Measurements from ENCODE around the gene SGCB.

The SGCB gene

DNA sequence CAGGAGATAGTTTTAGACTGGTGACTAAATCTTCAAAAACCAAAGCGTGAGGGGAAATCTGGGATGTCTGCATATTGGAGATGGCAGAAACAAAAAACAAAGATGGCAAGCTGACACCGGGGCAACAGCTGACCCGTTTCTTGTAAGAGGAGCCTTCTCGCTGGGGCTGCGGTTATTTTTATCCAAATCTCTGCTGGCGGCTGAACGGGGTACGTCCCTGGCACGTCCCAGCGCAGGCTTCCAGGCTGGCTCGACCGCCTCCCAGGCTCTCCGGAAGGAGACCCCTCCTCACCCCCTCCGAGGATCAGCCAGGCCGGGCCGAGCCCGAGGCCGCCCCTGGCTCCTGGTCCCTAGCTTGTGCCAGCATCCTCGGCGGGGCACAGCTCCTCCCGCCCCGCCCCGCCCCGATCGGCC, 403 bp downstream of the SGCB start:
- ATAC-seq: peak; percentile 79
- TF ChIP-seq ZNF565 (CRISPR knock-in tag; conservative IDR thresholded peaks at IDR 0.05; ENCODE audit: low read depth) (no peak), ZNF8 (CRISPR knock-in tag; IDR thresholded peaks at IDR 0.05) (no peak), RARB (CRISPR knock-in tag; IDR thresholded peaks at IDR 0.05) (no peak), ISL1 (CRISPR knock-in tag; IDR thresholded peaks at IDR 0.05) (no peak), ZFP3 (CRISPR knock-in tag; IDR thresholded peaks at IDR 0.05) (no peak), ZNF70 (CRISPR knock-in tag; IDR thresholded peaks at IDR 0.05) (no peak), ESRRG (CRISPR knock-in tag; IDR thresholded peaks at IDR 0.05) (no peak), CSRNP3 (CRISPR knock-in tag; IDR thresholded peaks at IDR 0.05) (no peak), TOX (CRISPR knock-in tag; IDR thresholded peaks at IDR 0.05; ENCODE audit: borderline replicate concordance) (no peak)
- TF ChIP-seq, protein P1, sequence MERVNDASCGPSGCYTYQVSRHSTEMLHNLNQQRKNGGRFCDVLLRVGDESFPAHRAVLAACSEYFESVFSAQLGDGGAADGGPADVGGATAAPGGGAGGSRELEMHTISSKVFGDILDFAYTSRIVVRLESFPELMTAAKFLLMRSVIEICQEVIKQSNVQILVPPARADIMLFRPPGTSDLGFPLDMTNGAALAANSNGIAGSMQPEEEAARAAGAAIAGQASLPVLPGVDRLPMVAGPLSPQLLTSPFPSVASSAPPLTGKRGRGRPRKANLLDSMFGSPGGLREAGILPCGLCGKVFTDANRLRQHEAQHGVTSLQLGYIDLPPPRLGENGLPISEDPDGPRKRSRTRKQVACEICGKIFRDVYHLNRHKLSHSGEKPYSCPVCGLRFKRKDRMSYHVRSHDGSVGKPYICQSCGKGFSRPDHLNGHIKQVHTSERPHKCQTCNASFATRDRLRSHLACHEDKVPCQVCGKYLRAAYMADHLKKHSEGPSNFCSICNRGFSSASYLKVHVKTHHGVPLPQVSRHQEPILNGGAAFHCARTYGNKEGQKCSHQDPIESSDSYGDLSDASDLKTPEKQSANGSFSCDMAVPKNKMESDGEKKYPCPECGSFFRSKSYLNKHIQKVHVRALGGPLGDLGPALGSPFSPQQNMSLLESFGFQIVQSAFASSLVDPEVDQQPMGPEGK (CRISPR knock-in tag; IDR thresholded peaks at IDR 0.05; ENCODE audit: borderline replicate concordance): no peak
- TF ChIP-seq, protein P2, sequence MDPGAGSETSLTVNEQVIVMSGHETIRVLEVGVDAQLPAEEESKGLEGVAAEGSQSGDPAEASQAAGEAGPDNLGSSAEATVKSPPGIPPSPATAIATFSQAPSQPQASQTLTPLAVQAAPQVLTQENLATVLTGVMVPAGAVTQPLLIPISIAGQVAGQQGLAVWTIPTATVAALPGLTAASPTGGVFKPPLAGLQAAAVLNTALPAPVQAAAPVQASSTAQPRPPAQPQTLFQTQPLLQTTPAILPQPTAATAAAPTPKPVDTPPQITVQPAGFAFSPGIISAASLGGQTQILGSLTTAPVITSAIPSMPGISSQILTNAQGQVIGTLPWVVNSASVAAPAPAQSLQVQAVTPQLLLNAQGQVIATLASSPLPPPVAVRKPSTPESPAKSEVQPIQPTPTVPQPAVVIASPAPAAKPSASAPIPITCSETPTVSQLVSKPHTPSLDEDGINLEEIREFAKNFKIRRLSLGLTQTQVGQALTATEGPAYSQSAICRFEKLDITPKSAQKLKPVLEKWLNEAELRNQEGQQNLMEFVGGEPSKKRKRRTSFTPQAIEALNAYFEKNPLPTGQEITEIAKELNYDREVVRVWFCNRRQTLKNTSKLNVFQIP (CRISPR knock-in tag; IDR thresholded peaks at IDR 0.05; ENCODE audit: borderline replicate concordance, low read depth): no peak

- TF ChIP-seq ZNF8 (CRISPR knock-in tag; IDR thresholded peaks at IDR 0.05) (no peak), OSR1 (CRISPR knock-in tag; IDR thresholded peaks at IDR 0.05) (no peak), RARB (CRISPR knock-in tag; IDR thresholded peaks at IDR 0.05) (no peak)
- no peak for ATAC-seq
These were observed 1.1 kb downstream of the SGCB start for GRCh38 chr4:52036886-52037530.

- TF ChIP-seq, protein P2 (CRISPR knock-in tag; IDR thresholded peaks at IDR 0.05; ENCODE audit: borderline replicate concordance, low read depth): no peak
- TF ChIP-seq GLIS3 (CRISPR knock-in tag; IDR thresholded peaks at IDR 0.05) (no peak), CSDC2 (CRISPR knock-in tag; IDR thresholded peaks at IDR 0.05) (no peak), ARNTL (CRISPR knock-in tag; IDR thresholded peaks at IDR 0.05; ENCODE audit: borderline replicate concordance, low read depth) (no peak), CSRNP3 (CRISPR knock-in tag; IDR thresholded peaks at IDR 0.05) (no peak), TOX (CRISPR knock-in tag; IDR thresholded peaks at IDR 0.05; ENCODE audit: borderline replicate concordance) (no peak), TCF4 (CRISPR knock-in tag; IDR thresholded peaks at IDR 0.05; ENCODE audit: borderline replicate concordance) (no peak), ISL1 (CRISPR knock-in tag; IDR thresholded peaks at IDR 0.05) (no peak), ZNF70 (CRISPR knock-in tag; IDR thresholded peaks at IDR 0.05) (no peak), PPARA (CRISPR knock-in tag; IDR thresholded peaks at IDR 0.05; ENCODE audit: borderline replicate concordance) (no peak), TSHZ2 (CRISPR knock-in tag; IDR thresholded peaks at IDR 0.05) (no peak), ZNF8 (CRISPR knock-in tag; IDR thresholded peaks at IDR 0.05) (no peak)
- TF ChIP-seq, protein P1 (CRISPR knock-in tag; IDR thresholded peaks at IDR 0.05; ENCODE audit: borderline replicate concordance): no peak
- no peak for ATAC-seq
These were observed 2.9 kb downstream of the SGCB start for GRCh38 chr4:52035190-52035589.
